OCI-M1 (cell line): ENCODE data around the gene DLX4.

Experiments used
- DNase-seq: peaks from one replicate; lab custom pipeline; 2025; lab: John Stamatoyannopoulos, UW

The DLX4 gene

DNA sequence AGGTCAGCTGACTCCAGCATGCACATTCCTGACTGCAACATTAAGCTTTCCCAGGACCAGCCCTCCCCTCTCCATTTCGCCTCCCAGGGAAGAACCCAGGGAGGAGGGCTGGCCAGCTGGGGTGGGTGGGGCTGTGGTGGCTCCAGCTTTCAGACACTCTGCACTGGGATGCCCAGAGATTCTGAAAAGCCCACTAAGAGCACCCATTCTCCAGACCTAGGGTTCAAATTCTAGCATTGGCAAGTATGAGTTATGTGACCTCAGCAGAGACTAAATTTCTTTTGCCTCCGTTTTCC is 18.2 kb downstream of the DLX4 start:
- no peak for DNase-seq

DNA sequence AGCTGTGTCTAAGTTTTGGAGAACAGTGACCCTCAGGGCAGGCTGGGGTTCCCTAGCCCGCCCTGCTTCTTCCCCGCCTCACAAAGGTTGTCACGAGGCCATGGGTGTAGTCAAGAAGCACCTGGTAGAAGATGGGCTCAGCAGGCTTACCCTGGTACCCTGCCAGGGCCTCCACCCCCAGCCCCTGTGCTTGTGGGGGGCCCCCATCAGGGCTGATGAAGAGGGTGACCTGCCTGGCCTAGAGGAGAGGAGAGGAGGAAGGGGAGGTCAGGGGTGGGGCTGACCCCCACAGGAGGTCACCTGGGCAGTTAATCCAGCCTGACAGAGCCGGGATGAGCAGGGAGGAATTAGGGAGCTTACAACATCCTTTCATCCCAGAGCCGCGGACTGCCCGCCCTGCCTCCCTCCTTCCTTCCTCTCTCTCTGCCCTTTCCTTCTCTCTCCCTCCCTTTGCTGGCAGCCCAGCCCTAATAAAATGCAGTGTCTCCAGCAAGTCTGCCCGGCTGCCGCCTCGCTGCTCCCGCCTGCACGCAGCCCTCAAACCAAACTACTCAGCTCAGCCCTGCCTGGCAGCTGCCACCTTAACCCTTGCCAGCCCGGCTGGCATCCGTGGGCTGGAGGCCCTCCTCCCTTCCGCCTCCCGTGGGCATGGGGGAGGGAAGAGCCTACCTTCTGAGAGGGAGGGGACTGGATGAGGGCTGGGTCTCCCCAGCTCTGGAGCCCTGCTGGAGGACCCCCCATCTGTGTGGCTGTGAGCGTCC is 18.9 kb downstream of the DLX4 start:
- no peak for DNase-seq

DNA sequence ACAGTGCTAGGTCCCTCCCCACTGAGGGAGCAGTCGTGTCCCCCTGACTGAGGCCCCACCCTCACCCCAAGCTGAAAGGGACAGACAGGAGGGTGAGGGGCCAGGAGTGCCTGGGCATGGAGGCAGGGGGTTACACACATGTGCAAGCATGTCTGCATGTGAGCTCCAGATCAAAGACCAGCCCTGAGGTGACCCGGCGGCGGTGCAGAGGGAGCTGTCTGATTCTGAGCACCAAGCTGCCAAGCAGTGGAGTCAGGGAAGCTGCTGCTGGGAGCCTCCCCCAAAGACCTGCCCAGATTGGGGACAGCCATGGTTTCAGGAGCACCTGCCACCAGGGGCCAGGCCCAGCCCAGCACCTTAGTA is 20.5 kb downstream of the DLX4 start:
- no peak for DNase-seq

DNA sequence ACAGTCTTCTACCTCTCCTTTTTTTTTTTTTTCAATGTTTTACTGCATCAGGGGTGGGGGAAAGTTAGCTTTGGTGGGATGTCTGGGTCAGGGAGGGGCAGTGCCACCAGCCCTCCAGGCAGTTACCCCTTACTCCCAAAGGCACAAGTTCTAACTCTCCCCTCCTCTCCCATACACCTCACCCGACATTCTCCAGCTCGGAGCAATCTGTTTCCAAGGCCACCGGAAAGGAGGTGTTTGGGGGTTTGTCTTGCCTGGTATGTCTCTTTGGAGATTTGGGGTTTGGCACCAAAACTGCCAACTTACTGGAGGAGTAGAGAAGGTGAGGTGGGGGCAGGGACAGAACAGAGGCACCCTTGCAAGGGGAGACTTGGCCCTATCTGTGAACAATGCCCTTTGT is 21.3 kb downstream of the DLX4 start:
- DNase-seq = no peak

DNA sequence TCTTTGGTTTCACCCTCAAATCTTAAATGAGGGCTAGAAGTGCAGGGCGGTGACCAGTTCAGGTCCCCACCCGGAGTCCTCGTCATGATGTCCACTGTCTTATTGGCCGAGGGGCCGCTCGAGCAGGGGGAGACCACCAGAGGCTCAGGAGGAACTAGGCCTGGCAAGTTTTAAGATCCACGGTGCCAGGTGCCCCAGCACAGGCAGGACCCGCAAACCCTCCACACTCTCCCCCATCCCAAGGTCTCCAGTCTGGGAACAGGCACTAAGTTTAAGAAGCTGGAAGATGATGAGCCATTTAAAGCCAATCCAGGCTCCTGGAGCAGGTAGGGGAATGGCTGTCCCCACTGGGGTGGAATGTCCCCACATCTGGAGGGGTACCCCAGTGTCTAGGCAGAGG is 21.9 kb downstream of the DLX4 start:
- no peak for DNase-seq

DNA sequence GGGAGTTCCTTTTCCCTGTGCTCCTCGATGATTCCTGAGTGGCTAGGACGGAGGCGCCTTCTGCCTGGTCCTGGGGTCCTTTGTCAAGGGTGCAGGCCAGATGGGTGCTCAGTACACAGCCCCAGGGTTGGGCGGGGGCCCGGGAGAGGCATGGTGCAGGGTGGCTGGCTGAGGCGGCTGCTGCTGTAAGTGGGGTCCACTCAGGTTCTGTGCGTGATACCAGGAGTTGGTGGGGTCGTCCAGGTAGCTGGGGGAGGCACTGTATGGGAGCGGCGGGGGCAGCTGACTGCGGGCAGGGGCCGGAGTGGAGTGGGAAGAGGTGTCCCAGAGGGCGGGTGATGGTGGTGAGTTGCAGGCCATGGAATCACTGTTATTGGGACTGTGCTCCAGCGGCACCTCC is 22.4 kb downstream of the DLX4 start:
- DNase-seq = no peak

DNA sequence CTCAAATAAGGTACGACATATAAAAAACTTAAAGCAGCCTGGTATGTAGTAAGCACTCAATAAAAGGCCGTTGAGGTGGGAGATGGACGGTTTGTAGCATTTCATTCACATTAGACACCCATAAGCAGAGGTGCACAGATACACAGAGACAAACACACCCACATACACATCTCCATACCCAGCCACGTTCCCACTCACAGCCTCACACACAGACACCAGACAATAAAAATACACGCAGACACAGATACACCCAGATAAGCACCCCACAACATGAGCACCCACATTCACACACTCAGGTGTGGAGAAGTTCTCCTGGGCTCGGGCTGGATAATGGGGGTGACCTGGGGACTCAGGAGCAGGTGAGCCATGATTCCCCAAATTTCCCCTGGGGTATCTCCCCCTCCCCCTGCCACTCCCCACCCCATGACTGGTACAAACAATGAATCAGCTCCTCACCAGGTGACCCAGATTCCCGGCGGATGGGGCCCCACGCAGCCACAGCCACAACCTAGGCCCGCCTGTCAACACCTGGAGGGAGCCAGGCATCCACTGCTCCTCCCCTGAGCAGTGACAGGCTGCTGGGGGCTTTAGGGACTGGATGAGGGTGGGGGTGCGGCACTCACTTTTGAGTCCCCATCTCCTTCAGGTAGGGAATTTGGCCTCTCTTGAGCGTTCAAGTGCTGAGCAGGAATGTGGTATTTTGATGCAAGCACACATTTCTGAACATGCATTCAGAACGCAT is 23.4 kb downstream of the DLX4 start:
- DNase-seq = no peak

DNA sequence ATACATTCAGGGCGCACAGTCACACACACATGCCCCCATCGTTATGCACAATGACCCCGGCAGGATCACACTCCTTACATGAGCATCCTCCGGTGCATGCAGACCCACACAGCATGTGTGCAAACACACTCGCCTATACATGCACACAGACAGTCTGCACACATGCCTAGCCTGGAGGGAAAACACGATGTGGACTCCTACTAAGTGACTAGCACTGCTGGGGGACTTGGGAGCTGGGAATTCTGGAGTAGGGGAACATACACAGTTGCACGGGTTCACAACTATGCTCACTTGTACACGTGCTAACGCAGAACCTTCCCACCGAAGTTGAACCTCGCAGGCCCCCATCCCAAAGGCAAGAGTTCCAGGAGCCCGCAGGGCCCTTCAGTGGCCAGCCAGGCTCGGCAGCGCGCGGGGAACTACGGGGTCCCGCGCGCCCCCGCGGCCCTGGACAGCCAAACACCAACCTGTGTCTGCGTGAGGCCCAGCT is 24.0 kb downstream of the DLX4 start:
- no peak for DNase-seq

DNA sequence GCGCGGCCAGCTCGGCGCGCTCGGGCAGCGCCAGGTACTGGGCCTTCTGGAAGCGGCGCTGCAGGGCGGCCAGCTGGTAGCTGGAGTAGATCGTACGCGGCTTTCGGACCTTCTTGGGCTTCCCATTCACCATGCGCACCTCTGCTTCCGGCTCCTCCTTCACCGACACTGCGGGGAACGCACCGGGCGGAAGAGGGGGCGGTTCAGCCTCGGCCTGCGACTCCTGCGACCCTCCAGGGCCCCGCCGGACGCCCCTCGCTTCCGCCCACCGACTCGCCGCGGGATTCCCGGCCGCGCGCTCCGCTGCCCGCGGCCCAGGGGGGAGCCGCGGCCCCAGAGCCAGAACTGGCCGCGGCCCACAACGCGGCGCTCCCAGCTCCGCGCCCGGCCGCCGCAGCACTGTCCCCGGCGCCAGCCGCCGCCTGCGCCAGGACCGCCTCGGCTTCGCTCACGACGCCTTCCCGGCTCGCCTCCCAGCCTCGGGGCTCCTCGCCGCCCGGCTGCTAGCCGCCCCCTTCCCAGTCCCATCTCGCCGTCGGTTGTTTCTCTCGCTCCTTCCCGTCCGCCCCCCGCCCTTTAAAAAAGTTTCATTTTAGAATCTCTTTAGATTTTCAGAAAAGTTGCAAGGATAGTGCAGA is 24.6 kb downstream of the DLX4 start:
- DNase-seq = no peak

DNA sequence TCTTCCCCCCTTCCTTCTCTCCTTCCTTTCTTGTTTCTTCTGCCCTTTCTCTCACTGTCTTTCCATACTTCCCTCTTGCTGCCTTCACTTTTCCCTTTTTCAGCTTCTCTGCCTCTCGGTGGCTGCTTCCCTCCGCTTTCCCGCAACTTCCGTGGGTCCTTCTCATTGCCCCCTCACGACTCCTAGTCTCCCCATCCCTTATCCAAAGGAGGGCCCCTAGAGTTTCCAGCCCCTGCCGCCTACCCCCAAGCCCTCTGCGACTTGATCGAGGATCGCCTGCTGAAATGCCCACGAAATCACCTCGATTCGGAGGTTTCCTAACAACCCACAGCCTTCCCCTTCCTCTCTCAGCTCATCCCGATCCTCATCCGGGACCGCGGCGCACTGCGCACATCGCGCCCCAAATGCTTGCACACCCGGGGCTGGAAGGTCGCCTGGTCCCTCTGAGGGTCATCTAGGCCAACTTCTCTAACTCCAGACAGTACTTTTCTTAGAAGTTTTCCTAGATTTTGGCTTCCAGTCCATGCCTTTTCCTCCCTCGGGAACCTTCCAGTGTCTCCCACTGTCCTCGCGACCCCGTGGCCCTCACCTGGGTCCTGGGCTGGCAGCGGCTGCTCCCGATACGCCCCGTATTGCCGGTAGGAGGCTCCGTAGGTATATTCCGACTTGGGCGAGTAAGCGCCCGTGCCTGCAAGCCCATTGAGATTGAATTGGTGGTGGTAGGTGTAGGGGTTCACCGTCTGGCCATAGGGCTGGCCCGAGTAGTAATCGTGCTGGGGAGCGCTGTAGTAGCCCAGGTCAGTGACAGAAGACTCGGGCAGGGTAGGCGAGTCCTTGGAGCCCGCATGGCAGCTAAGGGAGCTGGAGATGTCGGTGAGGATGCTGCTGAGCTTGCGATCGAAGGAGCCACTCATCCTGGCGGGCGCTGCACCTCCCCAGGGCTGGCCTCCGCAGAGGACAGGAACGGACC is 25.4 kb downstream of the DLX4 start:
- no peak for DNase-seq

DNA sequence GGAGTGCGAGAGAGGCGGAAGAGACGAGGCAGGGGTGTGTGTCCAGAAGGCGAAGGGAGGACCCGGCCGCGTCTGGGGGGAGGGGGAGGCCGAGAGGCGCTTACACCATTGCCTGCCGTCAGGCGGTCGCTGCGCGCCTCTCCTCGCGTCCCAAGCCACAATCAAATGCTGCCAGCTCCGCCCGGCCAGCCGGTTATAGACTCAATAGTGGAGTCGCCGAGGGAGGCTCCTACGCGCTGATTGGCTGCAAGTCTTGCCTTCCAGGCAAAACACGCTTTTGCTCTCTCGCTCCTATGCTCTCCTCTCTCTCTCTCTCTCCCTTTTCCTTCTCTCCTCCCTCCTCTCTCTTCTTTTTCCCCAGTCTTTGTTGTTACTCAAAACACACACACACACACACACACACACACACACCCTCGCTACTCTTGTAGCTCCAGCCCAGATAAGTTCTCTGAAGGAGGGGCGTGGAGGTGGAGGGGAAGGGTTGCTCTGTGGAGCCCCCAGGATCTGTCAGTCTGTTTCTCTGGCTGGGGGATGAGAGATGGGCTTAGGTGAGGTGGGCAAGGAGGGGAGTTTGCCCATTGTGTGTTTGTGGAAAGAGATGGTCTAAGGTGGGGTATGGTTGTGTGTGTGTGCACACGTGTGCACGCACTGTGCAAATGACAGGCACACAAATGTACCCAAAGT is 26.2 kb downstream of the DLX4 start, which contains the start of gene DLX3:
Gene DLX3 (minus strand): TSS at position 170 of the 684 bp plus-strand sequence. CDS start 226 bp downstream, outside the sequence.
- peak; percentile 63 for DNase-seq

DNA sequence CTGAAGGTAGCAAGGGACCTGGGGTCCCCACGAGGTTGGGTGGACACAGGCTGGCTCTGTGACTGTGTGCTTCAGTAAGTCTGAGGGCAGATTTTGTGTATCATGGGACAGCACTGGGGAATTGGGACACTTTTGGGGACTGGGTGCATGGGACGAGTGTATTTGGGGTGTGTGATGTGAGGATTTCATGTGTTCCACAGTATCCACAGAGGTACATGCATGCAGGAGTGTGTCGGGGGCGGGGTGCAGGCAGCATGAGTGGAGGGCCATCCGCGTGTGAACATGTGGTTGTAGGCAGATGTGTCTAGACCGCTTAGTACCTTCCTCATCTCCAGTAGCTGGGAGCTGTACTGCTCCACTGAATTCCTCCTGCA is 27.1 kb downstream of the DLX4 start:
- DNase-seq = no peak

DNA sequence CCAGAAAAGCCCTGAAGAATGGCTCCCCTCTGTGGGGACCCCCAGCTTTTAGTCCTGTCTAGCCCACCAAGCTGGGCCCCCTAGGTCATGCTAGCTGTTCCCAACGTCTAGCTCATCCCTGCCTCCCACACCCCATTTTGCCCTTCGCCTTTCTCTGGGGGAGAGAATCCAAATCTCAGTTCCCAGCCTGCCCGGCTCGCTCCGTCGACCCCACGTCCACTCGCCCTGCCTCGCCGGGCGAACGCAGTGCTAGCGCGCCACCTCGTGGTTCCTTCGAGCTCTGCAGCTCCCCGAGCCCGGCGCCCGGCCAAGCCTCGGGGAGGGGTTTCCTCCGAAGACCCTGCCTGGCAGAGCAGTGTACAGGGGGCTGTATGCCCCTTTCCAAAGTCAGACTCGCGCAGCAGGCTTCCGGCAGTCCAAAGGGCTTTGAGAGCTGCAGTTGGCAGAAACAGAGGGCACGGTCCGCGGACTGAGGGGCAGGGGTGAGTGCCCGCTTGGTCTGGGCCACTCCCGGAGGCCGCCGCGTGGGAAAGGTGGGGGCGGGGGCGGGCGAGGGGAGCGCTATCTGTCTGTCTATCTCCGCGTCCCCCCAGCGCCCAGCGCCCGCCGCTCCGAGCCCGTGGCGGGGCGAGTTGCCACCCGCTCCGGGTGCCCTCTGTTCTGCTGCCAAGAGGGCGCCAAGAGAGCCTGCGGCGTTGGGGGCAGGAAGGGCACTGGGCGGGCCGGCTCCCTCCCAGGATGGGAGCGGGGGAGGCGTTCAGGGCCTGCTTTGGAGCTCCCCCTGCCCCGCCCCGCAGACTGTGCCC is 27.7 kb downstream of the DLX4 start:
- DNase-seq = peak; percentile 73

DNA sequence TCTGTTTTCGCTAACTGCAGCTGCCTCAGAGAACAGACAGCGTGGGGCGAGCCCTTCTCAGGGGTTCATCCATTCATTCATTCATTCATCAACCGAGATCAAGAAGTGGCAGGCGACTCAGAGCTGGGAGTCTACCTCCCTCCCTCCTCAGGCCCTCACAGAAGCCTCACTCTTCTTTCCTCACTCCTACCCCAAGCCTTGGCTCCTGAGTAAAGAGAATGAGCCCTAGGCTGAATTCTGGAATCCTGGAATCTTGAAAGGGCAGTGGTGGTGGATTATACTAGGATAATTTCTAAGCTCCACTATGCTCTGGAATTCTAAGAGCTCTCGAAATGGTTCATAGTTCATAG is 28.3 kb downstream of the DLX4 start:
- DNase-seq = peak; percentile 9

DNA sequence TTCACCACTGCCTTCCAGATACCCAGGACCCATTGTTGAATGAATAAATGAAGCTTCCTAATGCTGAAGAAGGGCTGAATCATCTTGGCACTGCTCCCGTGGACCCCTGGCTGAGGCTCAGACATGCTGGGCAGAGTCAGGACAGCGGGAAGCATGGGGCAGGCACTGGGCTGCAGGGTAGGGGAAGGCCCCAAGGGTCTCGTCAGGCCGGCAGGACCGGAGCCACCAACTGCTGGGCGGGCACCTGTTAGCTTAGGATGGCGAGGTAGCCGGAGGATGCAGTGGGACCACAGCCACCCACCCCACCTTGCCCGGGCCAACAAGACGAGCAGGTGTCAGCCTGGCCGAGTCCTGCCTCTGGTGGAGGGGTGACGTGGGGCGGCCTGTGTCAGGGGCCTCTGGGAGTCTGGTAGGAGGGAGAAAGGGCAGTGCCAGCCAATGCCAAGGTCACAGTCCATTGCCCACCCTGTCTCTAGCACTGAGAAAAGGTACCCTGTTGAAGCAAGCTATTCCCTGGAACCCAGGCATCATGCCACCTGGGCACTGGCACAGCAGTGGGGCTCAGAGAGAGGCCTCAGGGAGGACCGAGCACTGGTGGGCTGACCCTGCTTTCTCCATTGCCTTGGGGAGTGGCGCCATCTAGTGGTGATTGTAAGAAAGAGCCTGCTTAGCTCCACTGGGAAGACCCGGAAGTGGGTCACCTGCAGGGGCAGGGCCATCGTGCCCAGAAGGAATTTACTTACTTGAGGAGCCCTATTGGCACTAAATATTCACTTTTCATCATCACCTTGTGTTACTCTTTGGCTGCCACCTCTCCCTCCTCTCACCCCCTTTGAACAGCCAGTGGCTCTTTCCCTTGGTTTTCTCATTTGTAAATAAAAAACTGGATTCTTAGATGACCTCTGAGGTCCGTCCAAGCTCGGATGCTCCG is 29.0 kb downstream of the DLX4 start:
- DNase-seq = peak; percentile 88

DNA sequence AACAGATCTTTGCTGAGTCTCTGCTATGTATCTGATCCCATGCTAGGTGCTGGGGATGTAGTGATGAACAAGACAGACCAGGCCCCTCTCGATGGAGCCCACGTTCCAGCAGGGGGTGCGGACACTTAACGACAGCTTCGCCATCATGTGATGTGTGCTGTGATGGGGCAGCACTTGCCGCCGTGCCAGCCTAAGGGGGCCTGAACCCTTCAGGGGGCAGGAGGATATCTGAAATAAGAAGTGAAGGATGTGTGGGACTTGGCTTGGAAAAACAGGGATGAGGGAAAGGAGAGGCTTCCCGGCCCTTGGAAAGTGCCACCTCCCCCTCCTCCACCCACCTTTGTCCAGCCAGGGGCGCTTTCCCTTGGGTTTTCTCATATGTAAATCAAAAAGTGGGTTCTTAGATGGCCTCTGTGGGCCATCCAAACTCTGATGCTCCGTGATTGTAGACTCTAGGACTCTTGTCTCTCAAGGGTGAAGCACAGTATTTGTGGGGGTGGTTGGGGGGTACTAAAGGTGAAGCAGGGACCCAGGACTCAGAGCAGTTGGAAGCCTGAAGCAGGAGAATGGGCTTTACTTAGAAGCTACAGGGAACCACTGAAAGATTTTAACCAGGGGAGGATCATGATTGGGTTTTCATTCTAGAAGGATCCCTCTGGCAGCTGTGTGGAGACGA is 30.0 kb downstream of the DLX4 start:
- no peak for DNase-seq

DNA sequence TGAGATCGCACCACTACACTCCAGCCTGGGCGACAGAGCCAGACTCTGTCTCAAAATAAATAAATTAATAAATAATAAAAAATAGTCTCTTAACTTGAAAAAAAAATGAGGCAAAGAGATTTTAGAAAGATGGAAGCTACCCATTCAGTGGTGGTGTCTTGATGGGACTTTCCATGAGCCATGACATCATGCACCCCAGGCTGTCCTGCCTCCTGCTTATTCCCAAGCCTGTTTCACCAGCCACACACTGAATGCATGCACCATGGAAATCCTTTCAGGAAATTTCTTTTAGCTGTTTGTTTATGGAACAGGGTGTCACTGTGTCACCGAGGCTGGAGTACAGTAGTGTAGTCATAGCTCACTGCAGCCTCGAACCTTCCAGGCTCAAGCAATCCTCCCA is 34.9 kb downstream of the DLX4 start:
- no peak for DNase-seq

DNA sequence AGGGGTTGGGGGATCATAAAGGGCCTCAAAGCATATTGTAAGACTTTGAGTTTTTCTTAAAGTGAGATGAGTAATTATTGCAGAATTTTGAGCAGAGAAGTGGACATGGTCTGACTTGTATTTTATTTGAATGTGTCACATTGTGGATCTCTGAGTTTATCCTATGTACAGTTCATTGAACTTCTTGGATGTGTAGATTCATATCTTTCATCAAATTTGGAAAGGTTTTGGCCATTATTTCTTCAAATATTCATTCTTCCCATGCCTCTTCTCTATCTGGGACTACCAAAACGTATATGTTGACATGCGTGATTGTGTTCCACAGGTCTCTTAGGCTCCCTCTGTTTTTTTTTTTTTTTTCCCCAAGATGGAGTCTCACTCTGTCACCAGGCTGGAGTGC is 40.3 kb downstream of the DLX4 start:
- no peak for DNase-seq

DNA sequence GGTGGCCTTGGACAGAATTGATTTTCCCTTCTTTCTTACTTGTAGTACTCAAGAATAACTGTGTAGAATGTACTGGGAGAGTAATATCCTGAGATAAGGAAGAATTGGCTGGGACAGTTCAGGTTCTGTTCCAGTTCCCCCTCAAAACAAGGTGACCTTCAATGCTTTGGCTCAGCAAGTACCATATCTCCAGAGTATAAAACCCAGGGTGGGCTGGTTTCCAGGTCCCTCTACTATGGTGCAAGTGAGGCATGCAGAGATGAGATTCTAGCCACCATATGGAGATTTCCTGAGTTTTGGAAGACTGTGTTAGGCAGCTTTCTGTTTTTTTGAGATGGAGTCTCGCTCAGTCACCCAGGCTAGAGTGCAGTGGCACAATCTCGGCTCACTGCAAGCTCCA is 44.1 kb downstream of the DLX4 start:
- DNase-seq = no peak
